Stimulated activated CD8-positive, alpha-beta memory T cell treated with anti-CD3 and anti-CD28 coated beads, Interleukin-7, amount 100 ng/mL, for 1 hour (primary cell): ENCODE measurements around the gene TNS3.
"Not testable (repeated sequence)": the region's sequence is repeated elsewhere in the genome, so short reads cannot be mapped to it uniquely, and the experiment has no call there.

ENCODE experiments used
- DNase-seq, 2 donors: peaks; one replicate each; pipeline ENCODE4 v3.0.0-alpha.2; 2020; ENCODE audit warnings: low read depth in 2 of 2

TNS3 gene

DNA sequence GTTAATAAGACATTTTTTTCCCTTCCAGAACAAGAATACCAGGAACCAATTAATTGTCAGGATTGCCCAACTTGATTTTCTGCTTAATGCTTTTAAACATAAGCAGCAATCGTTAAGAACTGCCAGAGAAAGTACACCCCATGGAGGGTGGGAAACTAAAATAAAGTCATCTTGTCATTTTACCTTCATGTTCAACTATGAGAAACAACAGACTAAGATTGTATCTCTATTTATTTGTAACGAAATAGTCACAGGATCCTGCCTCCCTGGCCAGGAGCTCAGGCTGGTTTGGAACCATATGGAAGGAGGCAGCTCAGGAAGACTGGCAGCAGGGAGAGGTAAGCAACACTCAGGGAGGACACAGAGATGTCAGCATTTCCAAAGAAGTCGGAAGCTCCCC is 129.6 kb downstream of the TNS3 start:
- DNase-seq, result no peak

DNA sequence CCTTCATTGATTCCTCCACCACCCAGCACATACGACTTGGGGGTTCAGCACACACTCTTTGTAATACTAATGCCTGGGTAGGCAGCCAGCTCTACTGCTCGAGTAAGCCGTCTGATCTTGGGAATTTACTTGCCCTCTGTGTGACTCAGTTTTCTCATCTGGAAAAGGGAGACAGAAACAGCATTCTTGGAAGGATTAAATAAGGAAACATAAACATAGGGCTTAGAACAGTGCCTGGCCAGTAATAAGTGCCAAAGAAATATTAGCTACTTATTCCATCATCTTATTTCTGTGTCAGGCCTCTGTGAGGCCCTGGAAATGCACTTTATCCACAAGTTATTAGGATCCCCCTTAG is 130.1 kb downstream of the TNS3 start:
- no peak for DNase-seq

DNA sequence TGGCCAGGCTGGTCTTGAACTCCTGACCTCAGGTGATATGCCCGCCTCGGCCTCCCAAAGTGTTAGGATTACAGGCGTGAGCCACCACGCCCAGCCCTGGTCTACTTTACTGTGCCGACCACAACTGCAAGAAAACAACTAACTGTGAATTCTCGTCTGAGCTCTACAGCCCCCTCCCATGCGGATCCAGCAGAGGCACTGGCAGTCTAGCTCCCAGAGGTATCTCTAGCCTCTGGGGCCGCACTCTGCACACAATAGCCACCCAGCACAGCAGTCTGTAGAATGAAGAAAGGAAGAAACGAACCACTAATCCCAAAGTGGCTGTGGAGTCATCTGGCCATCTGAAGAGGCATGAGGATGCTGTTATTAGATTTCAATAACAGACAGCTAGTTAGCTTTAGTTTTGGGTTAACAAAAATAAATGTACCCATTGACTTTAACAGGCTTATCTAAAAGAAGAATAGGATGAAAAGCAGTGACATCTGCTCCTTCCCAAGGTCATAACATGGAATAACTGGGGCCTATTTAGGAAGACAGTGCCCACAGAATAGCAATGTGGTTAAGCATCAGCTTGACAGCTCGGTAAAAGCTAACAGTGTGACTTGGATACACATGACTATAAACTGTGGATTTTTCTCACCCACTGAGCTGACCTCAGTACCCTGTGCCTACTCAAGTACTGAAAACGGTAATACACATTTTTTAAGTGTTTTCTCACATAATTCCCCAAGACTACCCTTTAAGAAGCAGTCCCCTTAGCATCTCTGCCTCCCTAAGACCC is 131.9 kb downstream of the TNS3 start:
- no peak for DNase-seq

DNA sequence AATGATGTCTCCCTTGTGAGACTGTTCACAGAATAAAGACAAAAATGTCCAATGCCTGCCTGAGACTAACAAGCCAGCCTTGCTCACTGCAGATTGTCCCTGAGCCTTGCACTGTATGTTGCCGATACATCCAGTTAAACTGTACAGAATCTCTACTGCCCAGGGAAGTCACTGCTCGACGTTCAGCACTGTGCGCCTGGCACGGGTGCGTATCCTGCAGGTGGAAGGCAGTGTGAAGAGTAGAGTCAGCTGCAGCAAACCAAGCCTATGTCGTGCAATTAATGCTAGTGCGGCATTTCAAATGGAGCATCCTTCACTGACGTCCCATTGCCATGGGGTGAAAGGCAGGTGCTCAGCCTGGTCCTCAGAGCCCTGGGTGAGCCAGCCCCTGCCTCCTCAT is 132.9 kb downstream of the TNS3 start:
- no peak for DNase-seq

DNA sequence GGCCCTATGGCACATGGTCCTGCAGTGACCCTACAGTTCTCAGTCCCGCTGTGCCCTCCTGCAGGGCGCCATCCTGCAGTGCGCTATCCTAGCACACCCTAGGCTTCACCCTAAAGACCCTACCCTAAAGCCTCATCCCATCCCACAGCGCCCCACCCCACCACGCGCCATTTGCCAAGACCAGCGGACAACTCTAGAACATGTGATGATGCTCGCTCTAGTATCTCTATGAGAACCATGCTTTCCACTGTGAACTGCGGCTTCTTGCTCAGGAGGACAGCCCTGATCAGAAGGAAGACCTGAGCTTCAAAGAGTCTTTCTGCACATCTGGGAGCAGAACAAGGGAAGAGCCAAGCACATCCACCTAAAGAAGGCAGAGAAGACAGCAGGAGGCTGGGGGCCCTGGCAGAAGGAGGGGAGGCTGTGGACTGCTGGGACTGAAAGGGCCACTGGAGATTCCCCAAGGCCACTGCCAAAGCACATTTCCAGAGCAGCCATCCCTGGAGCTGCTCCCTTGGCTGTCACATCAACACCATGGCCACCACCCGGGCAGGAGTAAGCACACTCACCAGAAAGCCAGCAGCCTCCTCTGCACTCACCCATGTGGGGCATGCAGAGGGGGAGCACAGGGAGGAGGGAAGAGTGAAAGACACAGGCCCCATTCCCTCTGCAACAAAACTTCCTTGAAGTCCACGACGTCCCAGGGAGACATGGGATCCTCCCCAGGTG is 134.1 kb downstream of the TNS3 start:
- no peak for DNase-seq

DNA sequence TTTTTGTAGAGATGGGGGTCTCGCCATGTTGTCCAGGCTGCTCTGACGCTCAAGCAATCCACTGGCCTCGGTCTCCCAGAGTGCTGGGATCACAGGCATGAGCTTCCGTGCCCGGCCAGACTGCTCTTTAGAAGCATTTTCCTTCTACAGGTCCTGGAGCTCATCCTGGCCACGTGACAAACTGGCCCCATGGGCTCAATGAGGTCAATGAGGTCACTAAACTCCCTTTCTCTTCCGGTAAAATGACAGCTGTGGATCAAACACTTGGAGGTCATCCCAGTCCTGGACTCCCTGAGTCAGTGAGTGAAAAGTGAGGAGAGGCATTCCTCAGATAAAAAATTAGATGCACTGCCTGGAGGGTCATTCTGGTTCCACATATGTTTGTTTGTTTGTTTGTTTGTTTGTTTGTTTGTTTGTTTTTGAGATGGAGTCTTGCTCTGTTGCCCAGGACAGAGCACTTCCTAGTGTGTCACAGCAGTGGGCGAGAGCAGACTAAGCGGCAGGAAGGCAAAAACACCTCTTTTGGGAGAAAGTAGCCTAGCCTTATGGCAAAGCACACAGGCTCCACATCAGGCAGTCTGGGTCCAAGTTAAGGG is 134.9 kb downstream of the TNS3 start:
- no peak for DNase-seq

DNA sequence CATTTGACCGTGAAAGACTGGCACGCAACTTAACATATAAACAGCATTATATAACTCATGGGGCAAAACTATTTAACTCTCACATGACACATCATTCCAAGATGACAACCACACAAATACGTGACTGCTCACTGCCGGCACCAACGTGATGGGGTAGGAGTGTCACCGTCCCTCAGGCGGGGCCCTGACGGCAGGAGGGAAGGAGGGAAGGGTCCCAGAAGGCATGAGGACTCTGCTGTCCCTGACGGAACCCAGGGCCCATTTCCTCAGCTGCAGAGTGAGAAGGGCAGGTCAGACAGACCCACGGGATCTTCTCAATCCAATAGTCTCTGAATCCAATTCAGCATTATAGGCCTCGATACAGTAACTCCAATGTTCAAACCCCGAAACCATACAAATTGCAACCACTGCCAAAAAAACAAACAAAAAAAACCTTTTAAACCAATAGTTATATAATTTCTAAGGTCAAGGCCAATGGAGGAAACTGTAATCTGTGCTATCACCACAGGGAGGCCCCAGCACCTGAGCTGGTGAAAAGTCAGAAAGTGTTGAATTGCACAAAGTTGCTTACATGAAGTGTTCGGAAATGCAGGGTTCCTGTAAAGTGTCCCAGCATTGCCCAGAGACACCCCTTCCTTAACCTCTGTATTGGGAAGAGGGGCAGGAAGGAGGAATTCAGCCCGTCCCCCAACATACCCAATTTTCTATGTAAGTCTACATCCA is 137.4 kb downstream of the TNS3 start:
- no peak for DNase-seq

DNA sequence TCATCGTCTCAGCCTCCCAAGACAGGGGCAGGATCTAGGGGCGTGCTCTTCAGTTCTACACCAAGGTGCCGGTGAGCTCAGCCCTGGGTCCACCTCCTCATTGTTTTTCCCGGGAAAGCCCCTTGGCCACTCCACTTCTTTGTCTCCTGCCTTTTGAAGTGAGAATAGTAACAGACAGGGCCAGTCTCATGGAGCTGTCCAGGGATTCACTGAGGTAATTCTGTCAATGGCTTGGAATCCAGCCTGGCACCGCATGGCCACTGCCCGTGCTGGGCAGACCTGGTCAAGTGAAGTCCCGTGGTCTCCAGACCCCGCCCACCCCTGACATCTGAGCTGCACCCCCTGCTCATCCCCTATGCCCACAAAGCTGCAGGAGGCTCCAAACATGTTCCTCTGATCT is 138.9 kb downstream of the TNS3 start:
- DNase-seq, result no peak

DNA sequence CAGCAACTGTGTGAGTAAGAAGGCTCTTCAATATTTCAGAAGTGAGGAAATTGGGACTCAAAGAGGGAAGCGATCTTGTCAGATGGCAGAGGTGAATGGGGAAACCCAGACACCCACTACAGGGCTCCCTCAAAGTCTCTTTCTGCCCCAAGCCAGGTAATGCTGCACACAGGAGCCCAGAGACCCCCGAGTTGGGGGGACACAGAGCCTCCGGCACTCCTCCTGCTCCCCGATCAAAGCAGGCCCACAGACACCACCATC is 139.4 kb downstream of the TNS3 start:
- no peak for DNase-seq

DNA sequence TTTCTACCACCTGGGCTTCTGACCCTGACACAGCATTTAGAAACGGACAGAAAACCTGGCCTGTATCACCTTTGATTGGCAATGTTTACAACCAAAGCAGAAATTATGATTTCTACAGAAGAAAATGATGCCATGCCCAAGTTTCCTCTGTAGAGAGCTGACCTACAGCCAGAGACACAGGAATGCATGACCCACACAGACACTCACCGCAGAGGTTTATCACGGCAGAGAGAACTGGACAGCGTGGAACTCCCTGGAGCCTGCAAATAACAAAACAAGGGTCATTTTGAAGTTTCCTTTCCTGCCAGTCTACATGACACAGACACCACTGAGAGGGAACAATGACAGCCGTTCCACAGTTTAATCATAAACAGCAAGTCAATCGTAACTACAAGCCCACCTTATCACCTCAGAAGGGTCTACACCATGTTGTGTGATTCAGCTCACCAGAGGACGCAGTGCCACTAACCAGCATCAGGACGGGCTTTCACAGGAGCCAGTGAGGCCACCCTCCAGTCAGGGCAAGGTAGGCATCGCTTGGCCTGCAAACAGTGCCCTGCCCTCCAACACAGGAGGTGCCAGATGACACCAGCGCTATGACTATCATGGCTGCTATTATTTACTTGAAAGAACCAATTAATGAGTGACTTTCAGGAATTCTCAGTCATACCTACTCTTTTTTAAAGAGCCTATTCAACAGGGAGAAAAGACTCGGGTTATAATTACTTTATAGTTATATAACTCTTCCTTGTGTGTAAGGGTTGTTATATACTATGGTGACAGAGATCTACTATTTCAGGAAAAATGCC is 139.9 kb downstream of the TNS3 start:
- DNase-seq, result no peak

DNA sequence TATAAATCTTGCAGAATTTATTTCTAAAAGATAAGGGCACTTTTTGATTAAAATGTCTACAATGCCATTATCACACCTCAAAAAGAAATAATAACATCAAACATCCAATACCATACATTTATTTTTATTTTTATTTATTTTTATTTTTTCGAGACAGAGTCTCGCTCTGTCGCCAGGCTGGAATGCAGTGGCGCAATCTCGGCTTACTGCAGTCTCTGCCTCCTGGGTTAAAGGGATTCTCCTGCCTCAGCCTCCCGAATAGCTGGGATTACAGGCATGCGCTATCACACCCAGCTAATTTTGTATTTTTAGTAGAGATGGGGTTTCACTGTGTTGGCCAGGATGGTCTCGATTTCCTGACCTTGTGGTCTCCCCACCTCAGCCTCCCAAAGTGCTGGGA is 140.9 kb downstream of the TNS3 start:
- DNase-seq, result not testable (repeated sequence)

DNA sequence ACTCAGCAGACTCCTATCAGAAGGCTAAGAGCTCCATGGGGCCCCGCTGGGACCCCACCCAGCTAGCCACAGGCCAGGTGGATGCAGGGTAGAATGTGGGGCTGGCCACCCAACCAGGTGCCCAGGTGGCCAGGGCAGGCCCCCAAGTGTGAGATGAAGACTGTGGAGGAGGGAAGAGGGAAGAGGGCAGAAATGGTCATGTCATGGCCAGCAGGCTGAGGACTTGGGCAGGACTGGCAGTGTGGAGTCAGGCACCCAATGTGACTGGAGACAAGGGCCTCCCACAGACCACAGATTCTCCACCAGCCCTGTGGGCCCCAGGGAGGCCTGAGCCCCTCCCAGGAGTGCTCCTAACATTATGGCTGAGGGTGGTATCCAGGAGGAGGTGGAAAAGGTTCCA is 141.6 kb downstream of the TNS3 start:
- DNase-seq, result no peak

DNA sequence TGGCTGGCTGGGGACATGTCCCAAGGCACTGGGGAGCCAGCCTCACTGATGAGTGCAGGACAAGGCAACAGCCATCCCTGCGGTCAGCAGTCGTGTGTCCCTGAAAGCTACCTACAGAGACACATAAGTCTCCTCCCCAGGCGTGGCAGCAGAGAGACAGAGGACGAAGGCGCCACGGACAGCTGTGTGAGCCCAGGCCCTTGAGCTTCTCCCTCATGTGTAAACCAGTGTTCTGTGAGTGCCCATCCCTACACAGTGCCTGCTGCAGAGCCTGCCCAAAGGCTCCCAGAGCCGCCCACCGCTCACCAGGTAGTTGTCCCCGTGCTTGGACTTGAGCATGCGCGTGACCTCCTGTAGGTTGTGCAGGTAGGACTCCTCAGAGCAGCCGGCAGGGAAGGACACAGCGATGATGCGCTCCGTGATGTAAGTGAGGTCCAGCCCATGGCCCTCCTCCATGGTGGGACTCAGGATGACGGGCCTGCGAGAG is 142.7 kb downstream of the TNS3 start:
- DNase-seq, result no peak

DNA sequence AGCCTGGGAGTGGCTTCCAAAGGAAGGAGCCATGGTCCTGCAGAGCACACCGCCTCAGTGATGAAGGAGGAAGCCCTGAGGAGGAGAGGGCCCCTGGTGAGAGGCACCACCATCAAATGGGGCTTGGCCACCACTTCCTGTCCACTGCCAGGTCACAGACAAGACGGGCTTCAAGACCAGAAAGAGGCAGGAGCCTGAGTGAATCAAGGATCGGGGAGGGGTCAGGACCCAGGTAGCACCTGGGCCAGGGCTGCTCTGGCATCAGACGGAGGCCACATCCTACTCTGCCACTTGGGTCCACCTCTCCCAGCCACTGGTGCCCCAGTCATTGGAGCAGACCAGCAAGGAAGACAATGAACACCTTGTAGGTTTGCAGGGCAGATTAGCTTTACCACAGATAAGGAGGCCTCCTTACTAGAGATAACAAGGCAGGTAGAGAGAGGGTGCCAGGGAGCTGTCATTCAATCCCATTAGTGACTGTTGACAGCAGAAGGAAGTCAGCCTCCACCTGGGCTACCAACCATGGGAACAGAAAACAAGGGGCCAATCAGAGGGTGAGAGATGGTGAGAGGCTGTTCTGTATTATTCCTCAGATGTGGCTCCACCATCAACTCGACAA is 143.4 kb downstream of the TNS3 start:
- no peak for DNase-seq

DNA sequence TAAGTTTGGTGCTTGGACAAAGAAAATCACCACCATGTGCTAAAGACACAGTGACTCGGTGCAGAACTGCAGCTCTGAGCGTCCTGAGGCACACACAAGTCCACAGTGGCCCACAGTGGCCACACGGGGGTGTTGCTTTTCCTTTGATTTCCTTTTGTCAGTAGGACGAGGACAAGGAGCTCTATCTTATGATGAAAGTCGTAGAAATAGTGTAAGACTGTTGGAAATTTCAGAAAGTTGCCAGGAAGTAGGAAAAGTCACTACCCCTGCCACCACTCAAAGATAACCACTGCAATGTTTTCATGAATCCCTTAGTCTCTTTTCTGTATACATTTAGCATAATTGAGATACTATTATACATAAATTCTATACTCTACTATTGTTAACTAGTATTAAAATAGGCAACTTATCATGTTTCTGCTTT is 146.0 kb downstream of the TNS3 start:
- no peak for DNase-seq

DNA sequence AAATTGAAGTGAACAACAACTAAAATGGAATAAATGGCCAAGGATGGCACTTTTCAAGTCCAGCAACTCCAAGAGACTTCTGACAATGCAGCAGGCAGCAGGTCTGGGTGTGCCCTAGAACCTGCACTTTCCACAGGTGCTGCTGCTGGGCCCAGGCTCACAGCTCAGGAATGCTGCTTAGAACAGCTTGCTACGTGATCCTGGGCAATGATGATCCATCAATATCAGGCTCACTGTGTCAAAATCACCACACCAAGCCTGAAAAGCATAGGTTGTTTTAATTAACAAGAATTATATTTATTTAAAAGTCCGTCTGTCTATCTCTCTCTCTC is 148.4 kb downstream of the TNS3 start:
- DNase-seq, result no peak

DNA sequence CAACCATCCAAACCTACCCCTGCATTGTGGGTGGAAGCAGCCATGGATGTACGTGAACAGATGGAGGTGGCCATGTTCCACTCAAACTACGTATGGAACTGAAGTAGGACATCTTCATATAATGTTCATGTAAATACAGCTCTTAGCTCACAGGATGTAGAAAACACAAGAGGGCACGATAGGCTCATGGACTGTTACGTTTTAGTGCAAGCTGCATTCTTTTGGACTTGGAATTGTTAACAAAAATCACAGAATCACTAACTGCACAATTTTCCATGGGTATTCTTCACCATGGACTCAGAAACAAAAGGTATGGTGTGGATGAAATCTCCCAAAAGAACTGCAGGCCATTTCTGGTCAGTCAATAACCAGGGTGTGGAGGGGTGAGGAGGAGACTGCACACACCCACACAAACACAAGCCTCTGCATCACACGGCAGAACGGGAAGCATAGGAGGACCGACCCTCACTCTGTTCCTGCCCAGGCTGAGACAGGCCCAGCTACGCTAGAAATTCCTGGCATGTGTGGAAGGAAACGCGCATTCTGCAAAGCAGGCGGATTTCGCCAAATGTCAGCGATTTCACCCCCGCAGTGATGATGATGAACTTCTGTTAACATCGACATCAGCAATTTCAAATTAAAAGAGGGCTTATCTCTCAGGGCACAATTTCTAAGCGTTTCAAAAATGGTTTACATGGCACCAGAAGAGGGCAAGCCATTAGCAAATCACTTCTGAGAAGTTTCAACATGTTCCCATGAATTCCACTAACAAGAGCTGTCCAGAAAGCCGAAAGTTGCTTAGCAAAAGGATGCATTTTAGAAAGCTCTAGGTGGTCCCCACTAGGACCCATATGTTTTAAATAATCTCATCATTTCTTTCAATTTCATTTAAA is 149.0 kb downstream of the TNS3 start:
- no peak for DNase-seq

DNA sequence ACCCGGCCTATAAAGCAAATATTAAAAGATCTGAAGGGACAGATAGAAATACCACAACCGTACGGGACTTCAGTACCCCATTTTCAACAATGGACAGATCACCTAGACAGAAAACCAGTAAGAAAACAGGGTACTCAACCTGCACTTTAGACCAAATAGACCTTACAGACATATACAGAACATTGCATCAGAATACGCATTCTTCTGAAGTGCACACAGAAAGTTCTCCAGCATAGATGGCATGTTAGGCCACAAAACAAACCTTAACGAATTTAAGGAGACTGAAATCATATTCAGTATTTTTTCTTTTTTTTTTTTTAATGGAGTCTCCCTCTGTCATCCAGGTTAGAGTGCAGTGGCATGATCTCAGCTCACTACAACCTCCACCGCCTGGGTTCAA is 151.5 kb downstream of the TNS3 start:
- DNase-seq, result no peak

DNA sequence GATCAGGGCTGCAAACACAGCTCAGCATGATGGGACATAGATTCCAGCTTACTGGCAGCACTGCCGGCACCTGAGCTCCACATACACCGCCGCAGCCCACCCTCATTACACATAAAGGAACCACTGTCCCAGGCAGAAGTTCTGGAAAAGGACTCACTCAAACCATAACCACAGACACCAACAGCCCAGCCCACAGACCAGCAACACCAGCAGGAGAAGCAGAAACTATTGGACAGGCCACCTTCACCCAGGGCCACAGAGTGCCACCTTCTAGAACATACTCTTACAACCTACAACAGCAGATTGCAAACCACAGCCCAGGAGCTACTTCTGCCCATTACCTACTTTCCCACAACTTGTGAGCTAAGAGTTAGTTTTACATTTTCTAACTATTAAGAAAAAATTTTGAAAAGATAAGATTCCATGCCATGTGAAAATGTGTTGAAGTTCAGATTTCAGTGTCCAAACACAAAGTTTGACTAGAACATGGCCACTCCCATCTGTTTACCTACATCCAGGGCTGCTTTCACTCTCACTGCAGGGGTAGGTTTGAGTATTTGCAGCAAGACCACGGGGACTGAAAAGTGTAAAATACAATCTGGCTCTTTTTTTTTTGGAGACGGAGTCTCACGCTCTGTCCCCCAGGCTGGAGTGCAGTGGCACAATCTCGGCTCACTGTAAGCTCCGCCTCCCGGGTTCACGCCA is 153.0 kb downstream of the TNS3 start:
- no peak for DNase-seq
